ENCODE data around the gene RFX1. TPM values are rescaled to one million over a fixed set of nuclear protein-coding genes. Genes with fewer than 3 reads are reported as not detected.

RFX1 gene
- total and polyA plus RNA-seq, 9 of the 15 experiments (the other 6 are each of a cell fraction or from before 2014, with no cell fraction given): 0.14 to 19.3 (median 1.2) TPM

DNA sequence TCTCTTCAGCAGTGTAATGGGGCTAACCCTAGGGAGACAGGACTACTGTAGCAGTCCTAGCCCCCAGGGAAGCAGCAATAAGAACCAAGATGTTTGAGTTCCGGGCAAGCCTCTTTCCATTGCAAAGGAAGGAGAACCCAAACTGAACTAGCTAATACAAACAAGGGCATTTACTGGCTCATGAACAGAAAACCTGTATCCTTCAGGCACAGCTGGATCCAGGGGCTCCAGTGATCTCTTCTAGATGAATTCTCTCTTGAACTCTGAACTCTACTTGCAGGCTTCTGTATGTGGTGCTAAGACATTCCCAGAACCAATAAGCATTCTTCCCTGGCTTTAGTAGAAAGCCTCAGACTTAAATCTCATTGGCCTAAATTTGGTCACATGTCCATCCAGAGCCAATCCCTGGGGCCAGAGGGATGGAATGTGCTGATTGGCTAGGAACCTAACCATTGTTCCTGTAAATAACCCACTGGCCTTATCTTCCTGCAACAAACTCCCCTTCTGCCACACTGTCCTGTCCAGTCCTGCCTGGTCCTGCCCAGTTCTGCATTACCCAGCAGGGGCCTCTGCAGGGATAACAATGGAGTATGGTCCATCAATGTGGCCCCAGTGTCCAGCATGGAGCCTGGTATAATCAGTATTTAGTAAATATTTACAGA, 64.0 kb downstream of the RFX1 start (continued):
- TF ChIP-seq, protein P1, sequence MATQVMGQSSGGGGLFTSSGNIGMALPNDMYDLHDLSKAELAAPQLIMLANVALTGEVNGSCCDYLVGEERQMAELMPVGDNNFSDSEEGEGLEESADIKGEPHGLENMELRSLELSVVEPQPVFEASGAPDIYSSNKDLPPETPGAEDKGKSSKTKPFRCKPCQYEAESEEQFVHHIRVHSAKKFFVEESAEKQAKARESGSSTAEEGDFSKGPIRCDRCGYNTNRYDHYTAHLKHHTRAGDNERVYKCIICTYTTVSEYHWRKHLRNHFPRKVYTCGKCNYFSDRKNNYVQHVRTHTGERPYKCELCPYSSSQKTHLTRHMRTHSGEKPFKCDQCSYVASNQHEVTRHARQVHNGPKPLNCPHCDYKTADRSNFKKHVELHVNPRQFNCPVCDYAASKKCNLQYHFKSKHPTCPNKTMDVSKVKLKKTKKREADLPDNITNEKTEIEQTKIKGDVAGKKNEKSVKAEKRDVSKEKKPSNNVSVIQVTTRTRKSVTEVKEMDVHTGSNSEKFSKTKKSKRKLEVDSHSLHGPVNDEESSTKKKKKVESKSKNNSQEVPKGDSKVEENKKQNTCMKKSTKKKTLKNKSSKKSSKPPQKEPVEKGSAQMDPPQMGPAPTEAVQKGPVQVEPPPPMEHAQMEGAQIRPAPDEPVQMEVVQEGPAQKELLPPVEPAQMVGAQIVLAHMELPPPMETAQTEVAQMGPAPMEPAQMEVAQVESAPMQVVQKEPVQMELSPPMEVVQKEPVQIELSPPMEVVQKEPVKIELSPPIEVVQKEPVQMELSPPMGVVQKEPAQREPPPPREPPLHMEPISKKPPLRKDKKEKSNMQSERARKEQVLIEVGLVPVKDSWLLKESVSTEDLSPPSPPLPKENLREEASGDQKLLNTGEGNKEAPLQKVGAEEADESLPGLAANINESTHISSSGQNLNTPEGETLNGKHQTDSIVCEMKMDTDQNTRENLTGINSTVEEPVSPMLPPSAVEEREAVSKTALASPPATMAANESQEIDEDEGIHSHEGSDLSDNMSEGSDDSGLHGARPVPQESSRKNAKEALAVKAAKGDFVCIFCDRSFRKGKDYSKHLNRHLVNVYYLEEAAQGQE (IDR thresholded peaks at IDR 0.05; ENCODE audit: borderline replicate concordance): peak; percentile 59
- TF ChIP-seq, protein P1 (CRISPR knock-in tag; IDR thresholded peaks at IDR 0.05; ENCODE audit: low read depth): no peak
- TF ChIP-seq RUNX1 (IDR thresholded peaks at IDR 0.05; ENCODE audit: low read depth) (no peak), KDM2B (CRISPR knock-in tag; IDR thresholded peaks at IDR 0.05) (no peak), ARID2 (IDR thresholded peaks at IDR 0.05) (no peak)
